LNCaP clone FGC (cell line): ENCODE data around the gene DECR2.

Experiments
- DNase-seq: peaks from one replicate; pipeline ENCODE4 v3.0.0-alpha.2; 2011; ENCODE audit warnings: low read depth
- H3K4me3 ChIP-seq: 2 replicates; pipeline ENCODE4 v1.5.1; 2011; ENCODE audit warnings: mild to moderate bottlenecking, low read depth, low read length, control low read depth
- TF ChIP-seq, protein P1 (sequence below): IDR thresholded peaks from 2 replicates; pipeline ENCODE4 v1.5.1; 2012; ENCODE audit warnings: mild to moderate bottlenecking; ENCODE audit not compliant: control insufficient read depth, insufficient read depth; ENCODE audit errors: extremely low read depth

Gene DECR2

DNA sequence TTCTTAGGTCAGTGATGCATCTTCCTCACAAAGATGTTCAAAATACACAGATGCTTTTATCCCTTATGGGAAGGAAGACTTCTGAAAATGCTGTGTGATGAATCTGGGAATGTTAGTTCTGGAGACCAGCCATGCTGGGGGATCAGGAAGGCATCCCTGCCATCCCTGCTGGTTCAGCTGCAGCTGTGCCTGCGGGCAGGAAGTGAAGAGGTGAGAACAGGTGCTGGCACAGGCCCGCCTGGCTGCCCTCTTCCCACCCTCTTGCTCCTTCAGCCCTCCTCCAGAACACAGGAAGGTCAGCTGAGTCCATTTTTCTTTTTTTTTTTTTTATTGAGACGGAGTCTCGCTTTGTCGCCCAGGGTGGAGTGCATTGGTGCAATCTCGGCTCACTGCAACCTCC, 38.9 kb downstream of the DECR2 start:
- DNase-seq: no peak
- TF ChIP-seq, protein P1, sequence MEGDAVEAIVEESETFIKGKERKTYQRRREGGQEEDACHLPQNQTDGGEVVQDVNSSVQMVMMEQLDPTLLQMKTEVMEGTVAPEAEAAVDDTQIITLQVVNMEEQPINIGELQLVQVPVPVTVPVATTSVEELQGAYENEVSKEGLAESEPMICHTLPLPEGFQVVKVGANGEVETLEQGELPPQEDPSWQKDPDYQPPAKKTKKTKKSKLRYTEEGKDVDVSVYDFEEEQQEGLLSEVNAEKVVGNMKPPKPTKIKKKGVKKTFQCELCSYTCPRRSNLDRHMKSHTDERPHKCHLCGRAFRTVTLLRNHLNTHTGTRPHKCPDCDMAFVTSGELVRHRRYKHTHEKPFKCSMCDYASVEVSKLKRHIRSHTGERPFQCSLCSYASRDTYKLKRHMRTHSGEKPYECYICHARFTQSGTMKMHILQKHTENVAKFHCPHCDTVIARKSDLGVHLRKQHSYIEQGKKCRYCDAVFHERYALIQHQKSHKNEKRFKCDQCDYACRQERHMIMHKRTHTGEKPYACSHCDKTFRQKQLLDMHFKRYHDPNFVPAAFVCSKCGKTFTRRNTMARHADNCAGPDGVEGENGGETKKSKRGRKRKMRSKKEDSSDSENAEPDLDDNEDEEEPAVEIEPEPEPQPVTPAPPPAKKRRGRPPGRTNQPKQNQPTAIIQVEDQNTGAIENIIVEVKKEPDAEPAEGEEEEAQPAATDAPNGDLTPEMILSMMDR: no peak
- H3K4me3 ChIP-seq: no peak overlapping the region

DNA sequence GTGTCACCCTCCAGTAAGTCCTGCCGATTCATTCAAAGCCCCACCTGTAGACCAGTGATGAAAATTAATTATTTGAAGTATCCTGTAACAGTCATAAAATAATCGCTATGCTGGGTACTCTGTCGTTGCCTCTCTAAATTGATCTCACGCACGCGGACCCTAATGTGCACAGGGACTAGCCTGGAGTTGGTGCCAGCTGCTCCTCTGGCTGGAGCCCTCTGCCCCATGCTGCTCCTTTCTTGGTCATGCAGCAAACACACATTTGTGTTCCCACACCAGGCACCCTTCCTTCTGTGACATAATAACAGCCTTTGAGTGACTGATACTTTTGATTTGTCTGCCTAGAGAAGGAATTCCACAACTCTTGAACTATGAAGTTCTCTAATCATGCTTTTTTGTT, 39.8 kb downstream of the DECR2 start:
- no peak for DNase-seq
- no peak overlapping the region for H3K4me3 ChIP-seq
- TF ChIP-seq, protein P1: no peak

DNA sequence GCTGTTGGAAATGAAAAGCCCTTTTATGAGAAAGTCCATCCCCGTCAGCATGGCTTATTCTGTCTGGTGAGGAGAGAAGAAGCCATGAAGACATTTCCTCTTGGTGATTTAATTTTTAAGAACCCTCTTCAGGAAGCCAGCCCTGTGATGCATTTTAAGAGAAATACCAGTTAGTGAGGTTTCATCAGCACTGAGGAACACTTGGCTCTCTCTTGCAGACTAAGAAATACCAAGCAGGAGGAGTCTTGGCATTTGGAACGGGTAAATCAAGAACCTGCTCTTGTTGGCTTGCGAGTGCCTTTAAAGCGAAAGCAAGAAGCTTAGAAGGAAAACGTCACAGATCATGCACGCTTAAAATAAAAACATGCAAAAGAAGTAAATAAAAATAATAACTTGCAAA, 41.3 kb downstream of the DECR2 start:
- peak overlapping the region; percentile 52 for H3K4me3 ChIP-seq
- TF ChIP-seq, protein P1: no peak
- peak; percentile 84 for DNase-seq

DNA sequence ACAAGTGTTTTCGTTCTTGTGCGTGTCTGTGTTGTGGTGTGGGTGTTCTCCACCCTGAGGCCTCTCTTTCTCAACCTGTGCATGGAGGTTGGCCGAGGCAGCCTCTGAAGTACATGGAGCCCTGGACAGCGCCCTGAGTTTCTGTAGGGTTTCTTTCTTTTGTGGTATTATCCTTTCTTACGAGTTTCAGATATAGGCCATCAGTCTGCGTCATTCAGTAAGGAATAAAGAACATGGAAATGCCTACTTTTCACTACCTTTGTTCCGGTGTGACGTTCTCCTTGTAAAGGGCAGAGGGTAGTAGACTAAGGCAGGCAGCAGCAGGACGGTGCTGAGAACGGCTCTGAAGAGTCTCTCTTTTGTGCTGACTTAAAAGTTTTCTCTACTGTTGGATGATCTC, 42.3 kb downstream of the DECR2 start:
- DNase-seq: no peak
- H3K4me3 ChIP-seq: no peak overlapping the region; the same call in 1 of the 2 replicates
- TF ChIP-seq, protein P1: no peak

DNA sequence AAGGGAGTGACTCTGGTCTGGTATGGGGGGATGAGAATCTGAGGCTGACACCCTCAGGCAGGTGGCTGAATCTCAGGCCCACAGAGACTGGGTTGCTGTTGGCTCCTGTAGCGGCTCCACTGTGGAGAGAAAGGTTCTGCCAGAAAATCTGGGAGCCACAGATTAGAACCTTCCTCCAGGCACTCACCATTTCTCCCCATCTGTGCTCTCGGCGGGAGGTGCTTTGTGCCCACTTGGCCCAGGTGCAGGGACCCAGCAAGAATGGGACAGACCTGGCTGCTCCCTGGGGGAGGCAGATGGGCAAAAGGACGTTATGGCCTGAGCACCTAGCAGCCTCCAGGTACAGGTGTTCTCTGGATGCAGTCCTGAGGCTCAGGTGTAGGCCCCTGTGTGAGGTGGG, 43.9 kb downstream of the DECR2 start:
- no peak for DNase-seq
- TF ChIP-seq, protein P1: no peak
- H3K4me3 ChIP-seq: no peak overlapping the region

DNA sequence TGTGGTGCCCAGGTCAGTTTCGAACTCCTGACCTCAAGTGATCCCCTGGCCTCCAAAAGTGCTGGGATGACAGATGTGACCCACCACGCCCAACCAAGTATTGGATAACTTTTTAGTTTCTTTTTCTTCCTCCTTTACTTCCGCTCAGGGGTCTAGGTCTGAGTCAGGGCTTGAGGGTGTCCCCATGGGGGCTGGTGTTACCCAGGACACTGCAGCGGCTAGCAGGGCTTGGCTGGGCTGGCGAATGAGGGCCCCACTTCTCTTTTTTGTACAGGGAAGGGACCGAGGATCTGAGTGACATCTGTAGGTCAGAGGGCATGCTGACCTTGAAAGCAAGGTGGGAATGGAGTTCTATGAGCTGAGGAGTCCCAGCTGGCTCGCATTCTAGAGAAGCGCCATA, 48.7 kb downstream of the DECR2 start:
- TF ChIP-seq, protein P1: no peak

DNA sequence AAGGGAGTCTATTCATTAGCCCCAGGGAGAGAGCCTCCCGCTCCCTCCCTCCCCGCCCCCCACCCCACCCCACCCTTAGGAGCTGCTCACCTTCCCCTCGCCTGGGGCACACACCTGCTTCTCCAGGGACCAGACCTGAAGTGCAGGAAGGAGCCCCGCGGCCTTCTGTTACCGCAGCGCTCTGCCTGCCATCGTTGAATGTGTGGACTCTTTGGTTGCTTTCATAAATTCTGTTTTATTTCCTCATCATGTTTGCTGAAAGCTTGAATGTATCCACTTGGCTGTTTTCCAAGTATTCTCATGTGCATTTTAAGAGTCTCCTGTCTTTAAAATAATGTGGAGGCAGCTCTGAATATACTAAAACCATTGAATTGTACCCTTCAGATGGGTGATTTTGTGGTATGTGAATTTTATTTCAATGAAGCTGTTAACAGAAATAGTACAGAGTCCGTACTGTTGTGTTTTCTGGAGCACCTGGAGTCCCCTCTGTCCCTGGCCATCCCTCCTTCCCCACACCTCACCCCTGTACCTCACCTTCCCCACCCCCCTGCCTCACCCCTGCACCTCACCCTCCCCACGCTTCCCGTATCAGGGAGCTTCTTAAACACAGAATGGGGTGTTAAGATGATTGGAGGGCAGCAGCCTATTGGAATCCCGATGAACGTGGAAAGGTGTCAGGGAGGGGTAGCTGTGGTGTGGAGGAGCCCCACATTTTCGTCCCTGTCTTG, 49.3 kb downstream of the DECR2 start:
- no peak for DNase-seq
- TF ChIP-seq, protein P1: no peak
- H3K4me3 ChIP-seq: no peak overlapping the region

More for the DNA sequence above, 48.7 kb downstream of the DECR2 start:
- no peak for DNase-seq
- H3K4me3 ChIP-seq: no peak overlapping the region
